Stimulated activated CD8-positive, alpha-beta memory T cell treated with anti-CD3 and anti-CD28 coated beads, Interleukin-15, amount 100 ng/mL, for 4 hours (primary cell): ENCODE data around the gene NLGN4X.

Experiments
- DNase-seq, 2 donors: peaks; one replicate each; pipeline ENCODE4 v3.0.0-alpha.2; 2020; ENCODE audit warnings: low read depth in 2 of 2

The NLGN4X gene

GRCh38 chrX:6151971-6152370 is 76.7 kb downstream of the NLGN4X start:
- DNase-seq, result no peak

DNA sequence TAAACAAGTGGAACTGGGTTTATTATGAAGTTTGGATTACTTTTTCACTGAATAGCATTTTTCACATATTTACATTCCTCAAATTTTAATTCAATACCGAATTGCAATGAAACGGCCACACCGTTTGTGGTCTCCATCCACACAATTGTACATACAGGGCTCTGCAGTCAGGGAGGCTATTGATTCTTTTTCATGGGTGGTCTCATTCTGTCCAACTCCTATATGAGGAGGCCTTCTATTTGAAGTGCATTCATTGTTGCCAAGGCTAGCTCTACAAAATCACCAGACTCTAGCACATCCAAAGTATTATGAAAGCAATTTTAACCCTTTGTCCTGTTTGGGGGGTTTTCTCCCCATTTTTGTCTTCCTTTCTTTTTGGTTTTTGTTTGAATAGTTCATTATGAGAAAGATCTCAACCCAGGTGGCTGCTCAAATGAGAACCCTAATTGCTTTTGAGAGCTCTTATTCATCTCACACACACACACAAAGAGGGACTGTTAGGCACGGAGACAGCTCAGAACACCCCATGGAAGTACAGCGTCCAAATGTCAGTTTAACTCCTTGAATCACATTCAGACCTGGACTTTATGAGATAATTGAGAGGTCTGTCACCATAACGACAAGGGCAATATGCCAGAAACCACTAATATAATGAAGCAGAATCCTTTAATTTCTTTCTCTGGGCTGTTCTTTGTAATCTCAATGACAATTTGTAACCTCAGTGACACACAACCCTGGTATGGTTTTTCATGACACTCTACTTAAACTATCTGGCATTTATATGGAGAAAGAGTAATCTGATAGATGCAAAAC is 79.4 kb downstream of the NLGN4X start:
- DNase-seq, result no peak

- no peak for DNase-seq
Observed at GRCh38 chrX:6134255-6134654, 94.4 kb downstream of the NLGN4X start.

DNA sequence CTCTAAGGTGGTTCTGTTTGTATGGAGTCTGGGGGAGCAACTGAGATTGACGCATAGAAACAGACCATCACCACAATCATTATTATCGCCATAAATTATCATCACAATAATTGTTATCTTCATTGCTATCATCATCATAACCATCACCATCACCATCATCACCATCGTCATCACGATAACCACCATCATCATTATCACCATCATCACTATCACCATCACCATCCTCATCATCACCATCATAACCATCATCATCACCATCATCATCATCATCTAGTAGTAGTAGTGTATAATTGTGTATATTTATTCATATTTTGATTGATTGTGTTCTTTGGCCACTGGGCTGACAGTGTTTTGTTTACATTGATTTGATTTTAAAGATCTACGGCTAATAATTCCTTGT is 95.7 kb downstream of the NLGN4X start:
- DNase-seq, result no peak

DNA sequence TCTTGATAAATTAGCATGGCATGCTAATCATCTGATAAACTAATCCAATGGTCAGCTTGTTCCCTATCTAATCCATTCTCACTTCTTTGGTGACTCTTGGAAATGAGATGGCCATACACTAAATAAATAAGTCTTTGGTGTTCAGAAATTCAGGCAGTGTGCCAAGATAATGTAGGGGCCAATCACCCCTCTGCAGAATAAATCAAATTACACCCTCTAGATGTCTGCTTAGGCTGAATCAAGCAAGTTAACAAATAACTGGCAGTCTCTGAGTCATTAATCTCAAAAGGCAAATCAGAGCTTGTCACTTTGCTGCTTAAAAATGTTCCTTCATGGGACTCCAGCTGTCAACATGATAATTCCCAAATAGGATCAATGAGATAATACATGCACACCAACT is 97.4 kb downstream of the NLGN4X start:
- DNase-seq, result no peak

DNA sequence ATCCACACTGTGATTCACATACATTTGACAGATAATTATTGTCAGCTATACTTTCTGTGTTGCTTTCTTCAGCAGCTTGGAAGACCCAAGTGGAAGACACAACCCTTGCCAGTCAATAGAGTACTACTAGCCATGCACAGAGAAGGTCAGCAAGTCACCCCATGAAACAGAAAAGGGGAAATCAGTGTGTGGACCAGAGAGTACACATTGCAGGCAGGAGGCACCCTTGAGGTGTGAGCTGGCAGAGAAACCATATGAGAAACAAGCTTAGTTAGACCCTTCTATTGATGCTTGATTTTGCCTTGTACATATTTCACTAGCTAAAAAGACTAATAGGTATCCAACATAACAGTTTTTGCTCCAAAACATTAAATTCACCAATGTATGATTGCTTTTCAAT is 99.5 kb downstream of the NLGN4X start:
- no peak for DNase-seq

- DNase-seq, result no peak
Observed at GRCh38 chrX:6120329-6120728, 108.3 kb downstream of the NLGN4X start.

DNA sequence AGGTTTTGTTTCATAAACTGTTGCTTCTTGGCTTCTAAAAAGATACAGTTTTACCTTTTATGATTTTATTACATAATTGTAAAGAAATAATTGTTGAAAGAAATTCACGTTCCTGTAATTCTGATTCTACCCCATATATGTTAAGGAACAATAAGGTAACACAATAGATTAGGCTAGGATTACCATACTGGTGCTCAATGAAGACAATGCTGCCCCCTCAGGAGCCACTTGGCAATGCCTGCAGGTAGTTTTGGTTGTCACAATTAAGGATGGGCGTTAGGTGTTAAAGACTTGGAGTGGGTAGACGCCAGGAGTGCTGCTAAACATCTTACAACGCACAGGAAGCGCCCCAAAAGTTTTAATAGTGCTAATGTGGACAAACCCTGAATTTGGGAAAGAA is 133.2 kb downstream of the NLGN4X start:
- DNase-seq, result no peak

- no peak for DNase-seq
Observed at GRCh38 chrX:6074532-6074931, 154.1 kb downstream of the NLGN4X start.

DNA sequence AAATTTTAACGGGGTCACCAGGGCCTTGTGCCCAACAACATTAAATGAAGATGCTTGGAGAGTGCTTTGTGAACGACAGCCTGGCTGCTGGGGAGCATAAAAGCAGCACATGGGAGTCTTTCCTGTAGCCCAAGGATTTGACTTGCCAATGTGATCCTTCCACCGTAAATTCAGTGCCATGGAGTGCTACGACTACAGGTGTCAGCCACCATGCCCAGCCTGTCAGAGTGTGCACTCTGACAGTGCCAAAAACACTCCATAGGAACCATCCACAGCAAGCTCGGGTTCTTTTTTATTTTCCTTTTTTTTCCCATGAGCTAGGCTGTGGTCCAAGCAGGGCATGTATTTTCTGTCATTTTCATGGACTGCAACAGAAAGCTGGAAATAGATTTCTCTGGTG is 156.9 kb downstream of the NLGN4X start:
- DNase-seq, result no peak

DNA sequence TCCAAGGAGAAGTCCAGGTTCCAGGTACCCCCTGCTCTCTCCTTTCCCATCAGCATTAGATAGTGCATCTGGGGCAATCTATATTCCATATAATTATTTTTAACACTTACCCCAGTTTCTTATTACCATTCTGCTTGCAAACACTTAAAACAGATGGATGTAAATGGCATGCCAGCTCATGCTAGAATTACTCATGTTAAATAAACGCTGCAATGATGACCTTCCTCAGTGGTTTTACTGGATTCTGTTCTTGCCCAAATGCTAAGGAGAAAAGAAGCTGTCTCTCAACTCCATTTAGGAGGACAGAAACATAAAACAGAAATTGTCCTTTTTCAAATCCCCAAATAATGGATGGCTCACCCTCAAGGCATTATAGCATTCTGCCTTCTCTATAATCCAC is 161.1 kb downstream of the NLGN4X start:
- no peak for DNase-seq

GRCh38 chrX:6053141-6053540 is 175.5 kb downstream of the NLGN4X start:
- no peak for DNase-seq

DNA sequence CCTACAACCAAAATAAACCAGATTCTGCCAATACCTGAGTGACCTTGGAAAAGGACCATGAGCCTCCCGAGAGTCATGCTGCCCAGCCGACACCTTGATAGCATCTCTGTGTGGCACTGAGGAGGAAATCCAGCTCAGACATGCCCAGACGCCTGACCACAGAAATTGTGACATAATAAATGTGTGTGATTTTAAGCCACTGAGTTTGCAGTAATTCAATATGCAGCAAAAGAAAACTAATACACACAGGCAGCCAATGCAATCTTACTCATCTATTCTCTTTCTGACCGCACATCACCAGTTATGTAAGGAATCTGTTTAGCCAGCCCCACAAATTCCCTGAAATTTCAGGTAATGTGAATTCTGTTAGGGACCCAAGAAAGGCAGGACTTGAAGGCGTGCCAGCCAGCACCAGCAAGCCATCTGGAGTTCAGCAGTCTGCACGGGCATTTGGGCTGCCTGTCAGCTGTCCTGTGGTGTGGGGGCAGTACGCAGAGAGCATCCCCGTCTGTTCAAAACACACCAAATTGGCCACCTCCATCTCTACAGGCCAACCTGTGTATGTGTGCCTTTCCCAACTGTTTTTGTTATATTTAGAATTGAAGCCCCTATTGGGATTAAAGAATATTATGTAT is 176.4 kb downstream of the NLGN4X start:
- DNase-seq, result no peak

GRCh38 chrX:6049132-6049531 is 179.5 kb downstream of the NLGN4X start:
- no peak for DNase-seq

DNA sequence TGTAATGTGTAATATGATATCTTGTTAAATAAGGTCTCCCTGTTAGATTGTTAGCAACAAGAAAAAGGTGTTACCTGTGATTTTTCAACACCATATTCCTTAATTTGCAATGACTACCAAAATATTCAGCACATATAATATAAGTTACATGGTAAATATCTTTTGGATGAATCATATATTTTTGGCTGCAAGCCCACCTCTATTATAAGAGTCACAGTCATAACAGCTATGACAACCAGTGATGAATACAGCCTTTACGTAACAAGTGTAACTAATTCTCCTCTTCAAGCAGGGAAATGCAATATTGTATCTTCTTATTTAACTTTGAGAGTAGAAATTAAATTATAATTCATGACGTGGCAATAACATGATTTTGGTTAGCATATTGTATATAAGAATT is 187.0 kb downstream of the NLGN4X start:
- no peak for DNase-seq

DNA sequence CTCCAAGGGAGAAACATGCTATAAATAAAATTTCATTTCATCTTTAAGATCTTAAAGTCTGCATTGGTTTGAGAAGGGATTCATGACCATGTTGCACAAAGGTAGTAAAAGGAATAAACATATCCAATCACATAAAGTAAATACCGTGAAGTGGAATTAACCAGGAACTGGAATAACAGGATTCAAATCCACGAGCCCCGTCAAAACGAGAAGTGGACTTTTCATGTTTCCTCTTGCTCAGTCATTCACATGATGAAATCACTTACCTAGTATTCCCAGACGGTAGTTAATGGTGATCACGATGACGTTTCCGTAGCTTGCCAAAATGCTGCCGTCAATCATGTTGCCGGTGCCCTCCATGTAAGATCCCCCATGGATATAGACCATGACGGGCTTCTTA is 199.7 kb downstream of the NLGN4X start:
- DNase-seq, result no peak

GRCh38 chrX:6026980-6027379 is 201.7 kb downstream of the NLGN4X start:
- DNase-seq, result no peak

DNA sequence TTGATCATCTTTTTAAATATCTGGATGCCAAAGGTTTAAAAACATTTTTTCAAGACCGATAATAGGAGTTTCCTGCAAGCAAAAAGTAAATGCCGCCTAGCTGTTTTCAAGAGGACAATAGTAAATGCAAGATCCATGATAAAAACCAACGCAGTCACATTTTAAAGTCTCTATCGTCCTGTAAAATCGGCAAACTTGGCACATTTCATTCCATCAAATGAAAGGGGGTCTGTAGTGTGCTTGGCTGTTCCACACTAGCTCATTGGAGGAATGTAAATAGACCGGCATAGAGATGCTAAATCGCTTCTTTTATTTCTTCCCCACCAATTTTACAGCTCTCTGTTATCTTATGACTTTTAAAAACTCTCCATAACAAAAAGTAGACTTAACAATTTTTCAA is 202.2 kb downstream of the NLGN4X start:
- DNase-seq, result no peak

DNA sequence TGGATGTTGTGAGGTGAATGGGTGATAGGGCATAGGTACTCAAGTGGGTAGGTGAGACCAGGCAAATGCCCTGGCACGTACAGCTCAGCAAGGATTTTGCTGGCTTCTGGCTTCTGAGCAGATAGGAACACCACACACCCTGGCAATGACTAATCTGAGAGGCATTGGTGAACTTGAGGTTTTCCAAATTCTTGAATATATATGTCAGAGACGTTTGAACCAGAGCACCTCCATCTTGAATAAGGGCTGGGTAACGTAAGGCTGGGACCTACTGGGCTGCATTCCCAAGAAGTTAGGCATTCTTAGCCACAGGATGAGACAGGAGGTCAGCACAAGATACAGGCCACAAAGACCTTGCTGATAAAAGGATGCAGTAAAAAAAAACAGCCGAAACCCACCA is 204.5 kb downstream of the NLGN4X start:
- DNase-seq, result no peak

DNA sequence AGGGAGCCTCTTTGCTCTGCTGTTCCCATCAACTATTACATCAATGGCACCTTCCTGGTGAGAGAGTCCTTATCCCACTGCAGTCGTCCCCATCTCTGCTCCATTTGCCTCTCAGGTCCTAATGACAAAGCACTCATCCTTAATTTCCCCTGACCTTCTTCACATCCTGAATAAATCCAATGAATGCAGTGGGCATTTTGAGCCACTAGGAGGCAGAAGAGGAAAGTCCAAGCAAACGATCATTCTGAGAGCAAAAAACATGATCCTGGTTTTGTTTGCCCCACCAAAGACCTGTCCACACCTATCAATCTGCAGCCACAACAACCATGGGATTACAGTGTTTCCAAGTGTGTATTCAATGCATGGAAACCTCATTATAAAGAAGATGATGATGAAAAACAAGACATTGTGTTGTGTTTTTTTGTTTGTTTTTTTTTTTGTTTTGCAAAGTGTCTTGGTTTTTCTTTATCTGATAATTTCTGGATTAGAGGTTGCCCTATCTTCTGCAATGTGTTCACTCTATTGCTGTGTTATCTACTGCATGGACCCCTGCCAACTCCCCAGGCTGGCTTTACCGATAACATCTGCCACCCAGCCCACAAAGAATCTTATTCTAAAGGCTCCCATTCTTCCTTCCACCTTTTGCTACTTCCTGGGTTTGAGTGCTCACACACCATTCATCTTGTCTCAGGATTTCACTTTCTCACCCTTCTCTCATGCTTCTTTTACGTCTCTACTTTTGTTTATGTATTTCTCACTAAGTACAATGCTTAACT is 207.2 kb downstream of the NLGN4X start:
- DNase-seq, result no peak

- DNase-seq, result no peak
Observed at GRCh38 chrX:6019076-6019475, 209.6 kb downstream of the NLGN4X start.

GRCh38 chrX:6015423-6015822 is 213.2 kb downstream of the NLGN4X start:
- no peak for DNase-seq

DNA sequence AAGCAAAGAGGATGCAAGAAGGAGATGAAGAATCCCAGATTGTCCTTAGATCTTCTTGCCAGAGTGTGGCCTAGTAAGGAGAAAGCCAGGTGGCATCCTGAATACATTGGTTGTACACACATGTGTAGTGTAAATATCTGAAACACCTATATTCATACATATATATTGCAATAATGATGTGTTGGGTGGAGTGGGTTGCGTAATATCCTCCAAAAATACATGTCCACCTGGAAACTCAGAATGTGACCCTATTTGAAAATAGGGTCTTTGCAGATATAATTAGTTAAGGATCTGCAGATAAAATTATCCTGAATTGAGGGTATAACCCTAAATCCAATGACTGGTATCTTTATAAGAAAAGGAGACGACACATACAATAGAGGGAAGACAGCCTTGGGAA is 216.3 kb downstream of the NLGN4X start:
- no peak for DNase-seq
